PC-3 (cell line): Measurements from ENCODE around the gene GLI3. TPM values are rescaled to one million over a fixed set of nuclear protein-coding genes. Genes with fewer than 3 reads are reported as not detected.

Experiments used
- ATAC-seq: fragments of 200-7000 bp; cut with Tn5 transposase; 2 replicates; pipeline ENCODE4 v1.9.1; 2020; ENCODE audit warnings: mild to moderate bottlenecking, moderate library complexity
- BruUV-seq: library from RNA; stranded (reverse); fragments of 400-500 nt; replicated peaks from 2 replicates; lab custom pipeline; 2021; lab: Mats Ljungman, UMichigan
- CTCF ChIA-PET: fragments of 300-600 bp; sonication (Branson Sonifier 250); formaldehyde crosslinking; loops from one replicate; lab custom pipeline; 2022; ENCODE audit warnings: antibody characterized with exemption; lab: Charles Lee
- POLR2A ChIA-PET: fragments of 300-600 bp; sonication (Branson Sonifier 250); formaldehyde crosslinking; loops from one replicate; lab custom pipeline; 2022; ENCODE audit warnings: antibody characterized with exemption; ENCODE audit not compliant: unreplicated experiment; lab: Charles Lee
- DNase-seq: peaks from one replicate; pipeline ENCODE4 v3.0.0-alpha.2; 2015
- H2AFZ ChIP-seq: fragments of 300-600 bp; sonication (generic); 2 replicates; pipeline ENCODE4 v1.6.0; 2016; ENCODE audit warnings: antibody characterized with exemption, low read length
- H3F3A ChIP-seq: fragments of 300-600 bp; sonication (generic); one replicate; pipeline ENCODE4 v1.6.0; 2017; ENCODE audit warnings: antibody characterized with exemption, low read length, control low read depth, mild to moderate bottlenecking; ENCODE audit not compliant: unreplicated experiment
- H3K27ac ChIP-seq: fragments of 300-600 bp; sonication (generic); 2 replicates; pipeline ENCODE4 v1.5.1; 2016; ENCODE audit warnings: mild to moderate bottlenecking, low read length
- H3K27me3 ChIP-seq: fragments of 300-600 bp; sonication (generic); 2 replicates; pipeline ENCODE4 v1.6.1; 2016; ENCODE audit warnings: low read length, mixed read lengths
- H3K36me3 ChIP-seq: fragments of 300-600 bp; sonication (generic); 2 replicates; pipeline ENCODE4 v1.6.1; 2016; ENCODE audit warnings: low read depth, mixed run types, low read length, mixed read lengths
- H3K4me1 ChIP-seq: fragments of 300-600 bp; sonication (generic); 2 replicates; pipeline ENCODE4 v1.5.1; 2016; ENCODE audit warnings: low read length; ENCODE audit not compliant: insufficient read depth
- H3K4me2 ChIP-seq: fragments of 300-600 bp; sonication (generic); 2 replicates; pipeline ENCODE4 v1.6.0; 2016; ENCODE audit warnings: low read length
- H3K4me3 ChIP-seq: fragments of 300-600 bp; sonication (generic); 2 replicates; pipeline ENCODE4 v1.5.1; 2016; ENCODE audit warnings: mild to moderate bottlenecking, low read length, mixed read lengths
- H3K79me2 ChIP-seq: fragments of 300-600 bp; sonication (generic); 2 replicates; pipeline ENCODE4 v1.6.1; 2017; ENCODE audit warnings: low read length, mixed read lengths
- H3K9ac ChIP-seq: fragments of 300-600 bp; sonication (generic); 2 replicates; pipeline ENCODE4 v1.6.0; 2016; ENCODE audit warnings: mild to moderate bottlenecking, low read length
- H3K9me2 ChIP-seq: fragments of 300-600 bp; sonication (generic); replicated peaks from 2 replicates; pipeline ENCODE4 v1.6.1; 2016; ENCODE audit warnings: mixed run types, low read length, mixed read lengths
- H3K9me3 ChIP-seq: fragments of 300-600 bp; sonication (generic); 2 replicates; pipeline ENCODE4 v1.6.1; 2016; ENCODE audit warnings: low read length, mixed read lengths
- H4K20me1 ChIP-seq: fragments of 300-600 bp; sonication (generic); 2 replicates; pipeline ENCODE4 v1.6.1; 2016; ENCODE audit warnings: low read length, mixed read lengths
- EZH2 ChIP-seq: fragments of 300-600 bp; sonication (generic); IDR thresholded peaks from one replicate; pipeline ENCODE4 v1.6.1; 2017; ENCODE audit warnings: antibody characterized with exemption, mild to moderate bottlenecking, low read length; ENCODE audit not compliant: unreplicated experiment
- EZH2phosphoT487 ChIP-seq: fragments of 300-600 bp; sonication (generic); IDR thresholded peaks from 2 replicates; pipeline ENCODE4 v1.6.1; 2018; ENCODE audit warnings: mild to moderate bottlenecking, antibody characterized with exemption, low read length, borderline replicate concordance
- intact Hi-C: fragments of 100-400 bp; cut with micrococcal nuclease; formaldehyde crosslinking; loops from 2 replicates; pipeline ENCODE4 v1.9.0; 2023
- total RNA-seq: library from RNA; depleted of rRNA; stranded (reverse); fragments of >200 nt; gene quantifications from 2 replicates; pipeline ENCODE4 v1.2.3, GENCODE V29; 2014
- TF ChIP-seq, protein P1 (sequence below): fragments of 300-600 bp; sonication (generic); conservative IDR thresholded peaks from 2 replicates; pipeline ENCODE4 v1.5.1; 2017; ENCODE audit warnings: antibody characterized with exemption, low read depth, mild to moderate bottlenecking, low read length

The GLI3 gene
- total RNA-seq, 1 experiment from 2014 or later = 3.5 TPM

GRCh38 chr7:42064534-42064933 lies 172.5 kb downstream of the GLI3 start:
- Histone ChIP-seq H3K4me1 (peaks cover 7% of the 10 kb centered on the region), H3F3A (no peaks in the 10 kb centered on the region), H3K4me2 (no peak overlapping the region), H2AFZ (no peak overlapping the region), H3K27me3 (no peaks in the 10 kb centered on the region), H3K79me2 (no peaks in the 10 kb centered on the region), H3K36me3 (no peaks in the 10 kb centered on the region), H3K4me3 (no peak overlapping the region), H3K9me2 (no peaks in the 10 kb centered on the region), H3K9me3 (no peaks in the 10 kb centered on the region), H3K9ac (no peak overlapping the region), H3K27ac (no peak overlapping the region), H4K20me1 (no peaks in the 10 kb centered on the region)
- CTCF ChIA-PET = no interaction called here
- DNase-seq (no peak), ATAC-seq (no peak)
- intact Hi-C loops = no loop called here
- POLR2A ChIA-PET = no interaction called here
- no TSS peak for BruUV-seq
- TF ChIP-seq EZH2 (no peak), EZH2phosphoT487 (no peak)
- TF ChIP-seq, protein P1, sequence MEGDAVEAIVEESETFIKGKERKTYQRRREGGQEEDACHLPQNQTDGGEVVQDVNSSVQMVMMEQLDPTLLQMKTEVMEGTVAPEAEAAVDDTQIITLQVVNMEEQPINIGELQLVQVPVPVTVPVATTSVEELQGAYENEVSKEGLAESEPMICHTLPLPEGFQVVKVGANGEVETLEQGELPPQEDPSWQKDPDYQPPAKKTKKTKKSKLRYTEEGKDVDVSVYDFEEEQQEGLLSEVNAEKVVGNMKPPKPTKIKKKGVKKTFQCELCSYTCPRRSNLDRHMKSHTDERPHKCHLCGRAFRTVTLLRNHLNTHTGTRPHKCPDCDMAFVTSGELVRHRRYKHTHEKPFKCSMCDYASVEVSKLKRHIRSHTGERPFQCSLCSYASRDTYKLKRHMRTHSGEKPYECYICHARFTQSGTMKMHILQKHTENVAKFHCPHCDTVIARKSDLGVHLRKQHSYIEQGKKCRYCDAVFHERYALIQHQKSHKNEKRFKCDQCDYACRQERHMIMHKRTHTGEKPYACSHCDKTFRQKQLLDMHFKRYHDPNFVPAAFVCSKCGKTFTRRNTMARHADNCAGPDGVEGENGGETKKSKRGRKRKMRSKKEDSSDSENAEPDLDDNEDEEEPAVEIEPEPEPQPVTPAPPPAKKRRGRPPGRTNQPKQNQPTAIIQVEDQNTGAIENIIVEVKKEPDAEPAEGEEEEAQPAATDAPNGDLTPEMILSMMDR = no peak

- H2AFZ ChIP-seq = no peak overlapping the region
- TF ChIP-seq EZH2 (no peak), EZH2phosphoT487 (no peak)
- TF ChIP-seq, protein P1 = no peak
- no peak overlapping the region for H3K9ac ChIP-seq
- H3K9me2 ChIP-seq = no peaks in the 10 kb centered on the region
- BruUV-seq = no TSS peak
- no peaks in the 10 kb centered on the region for H3F3A ChIP-seq
- intact Hi-C loops = no loop called here
- ChIA-PET CTCF (no interaction called here), POLR2A (no interaction called here)
- no peaks in the 10 kb centered on the region for H3K79me2 ChIP-seq
- H3K4me1 ChIP-seq = peaks cover 4% of the 10 kb centered on the region; the same call in 1 of the 2 replicates
- H3K9me3 ChIP-seq = no peaks in the 10 kb centered on the region
- no peaks in the 10 kb centered on the region for H3K36me3 ChIP-seq
- DNase-seq (no peak), ATAC-seq (no peak)
- H4K20me1 ChIP-seq = no peaks in the 10 kb centered on the region
- H3K4me3 ChIP-seq = no peak overlapping the region
- no peak overlapping the region for H3K4me2 ChIP-seq
- no peak overlapping the region for H3K27ac ChIP-seq
- H3K27me3 ChIP-seq = no peaks in the 10 kb centered on the region
These were observed 177.7 kb downstream of the GLI3 start for GRCh38 chr7:42059275-42059674.

DNA sequence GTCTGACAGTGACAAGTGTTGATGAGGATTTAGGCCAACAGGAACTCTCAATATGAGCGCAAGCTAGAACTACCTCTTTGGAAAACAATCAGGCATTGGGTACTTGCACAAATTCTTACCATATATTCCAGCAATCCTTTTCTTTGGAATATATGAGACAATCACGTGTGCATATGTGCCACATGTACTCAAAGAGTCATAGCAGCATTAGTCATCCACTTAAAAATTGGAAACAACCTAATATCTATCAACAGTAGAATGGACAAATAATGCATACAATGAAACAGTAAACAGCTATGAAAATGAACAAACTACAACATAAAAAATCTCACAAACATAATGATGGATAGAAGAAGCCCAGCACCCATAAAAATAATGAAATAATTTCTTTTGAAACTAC lies 179.7 kb downstream of the GLI3 start:
- Histone ChIP-seq H3K27me3 (no peaks in the 10 kb centered on the region), H3K79me2 (no peaks in the 10 kb centered on the region), H3K4me1 (peaks cover 12% of the 10 kb centered on the region; the same call in 1 of the 2 replicates), H2AFZ (no peak overlapping the region), H3K27ac (no peak overlapping the region), H4K20me1 (no peaks in the 10 kb centered on the region), H3K9me2 (no peaks in the 10 kb centered on the region), H3K9me3 (no peaks in the 10 kb centered on the region), H3K36me3 (no peaks in the 10 kb centered on the region), H3K9ac (no peak overlapping the region), H3K4me2 (no peak overlapping the region), H3K4me3 (no peak overlapping the region), H3F3A (no peaks in the 10 kb centered on the region)
- DNase-seq = peak; percentile 23
- peak; percentile 41; the same call in 1 of the 2 replicates for ATAC-seq
- ChIA-PET CTCF (interaction anchor here (0.6 kb wide), 1 partner anchor 925 kb away, joined by 3 read pairs; no protein-coding TSS in a partner anchor), POLR2A (interaction anchor here (0.6 kb wide), 1 partner anchor 1809 kb away, joined by 3 read pairs; no protein-coding TSS in a partner anchor)
- intact Hi-C loops = no loop called here
- TF ChIP-seq EZH2phosphoT487 = no peak
- BruUV-seq = no TSS peak
